HG02938 (cell line): Measurements from ENCODE around the gene ARHGAP44.

Experiments used
- ATAC-seq: cut with Tn5 transposase; IDR thresholded peaks from one replicate; pipeline ENCODE4 v1.9.1; 2021; ENCODE audit warnings: mild to moderate bottlenecking, moderate library complexity; ENCODE audit not compliant: unreplicated experiment

Gene ARHGAP44, protein sequence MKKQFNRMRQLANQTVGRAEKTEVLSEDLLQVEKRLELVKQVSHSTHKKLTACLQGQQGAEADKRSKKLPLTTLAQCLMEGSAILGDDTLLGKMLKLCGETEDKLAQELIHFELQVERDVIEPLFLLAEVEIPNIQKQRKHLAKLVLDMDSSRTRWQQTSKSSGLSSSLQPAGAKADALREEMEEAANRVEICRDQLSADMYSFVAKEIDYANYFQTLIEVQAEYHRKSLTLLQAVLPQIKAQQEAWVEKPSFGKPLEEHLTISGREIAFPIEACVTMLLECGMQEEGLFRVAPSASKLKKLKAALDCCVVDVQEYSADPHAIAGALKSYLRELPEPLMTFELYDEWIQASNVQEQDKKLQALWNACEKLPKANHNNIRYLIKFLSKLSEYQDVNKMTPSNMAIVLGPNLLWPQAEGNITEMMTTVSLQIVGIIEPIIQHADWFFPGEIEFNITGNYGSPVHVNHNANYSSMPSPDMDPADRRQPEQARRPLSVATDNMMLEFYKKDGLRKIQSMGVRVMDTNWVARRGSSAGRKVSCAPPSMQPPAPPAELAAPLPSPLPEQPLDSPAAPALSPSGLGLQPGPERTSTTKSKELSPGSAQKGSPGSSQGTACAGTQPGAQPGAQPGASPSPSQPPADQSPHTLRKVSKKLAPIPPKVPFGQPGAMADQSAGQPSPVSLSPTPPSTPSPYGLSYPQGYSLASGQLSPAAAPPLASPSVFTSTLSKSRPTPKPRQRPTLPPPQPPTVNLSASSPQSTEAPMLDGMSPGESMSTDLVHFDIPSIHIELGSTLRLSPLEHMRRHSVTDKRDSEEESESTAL

DNA sequence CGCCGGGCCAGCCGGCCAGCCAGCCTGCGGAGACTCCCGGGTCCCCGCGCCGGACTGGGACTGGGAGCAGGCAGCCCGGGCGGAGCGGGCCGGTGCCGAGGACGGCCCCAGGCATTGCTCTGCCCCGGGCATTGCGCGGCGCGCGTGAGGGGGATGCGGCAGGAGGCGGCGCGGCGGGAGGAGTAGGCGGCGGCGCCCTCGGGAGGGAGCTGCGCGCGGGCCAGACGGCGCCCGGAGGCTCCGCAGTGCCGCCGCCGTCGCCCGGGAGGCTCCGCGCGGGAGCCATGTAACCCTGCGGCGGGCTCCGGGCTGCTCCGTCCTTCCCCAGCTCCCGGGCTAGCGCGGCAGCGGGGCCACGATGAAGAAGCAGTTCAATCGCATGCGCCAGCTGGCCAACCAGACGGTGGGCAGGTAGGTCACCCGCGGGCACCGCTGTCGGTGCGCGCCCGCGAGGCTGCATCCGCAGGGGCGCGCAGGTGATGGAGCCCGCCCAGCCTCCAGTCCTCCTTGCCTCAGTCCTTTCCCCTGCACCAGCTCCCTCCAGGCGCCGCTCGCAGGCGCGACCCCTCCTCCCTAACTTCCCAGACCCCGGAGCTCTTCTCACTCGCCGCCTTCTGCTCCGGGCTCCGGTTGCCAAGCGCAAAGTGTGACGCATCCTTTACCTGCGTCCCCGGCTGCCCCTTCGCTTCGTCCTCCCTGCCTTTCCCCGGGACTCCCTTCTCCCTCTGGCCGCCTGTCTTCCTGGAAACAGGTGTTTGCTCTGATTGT is at the start of gene ARHGAP44:
Gene ARHGAP44 (plus strand): TSS at position 18 of the 768 bp plus-strand sequence. CDS start 341 bp downstream, at position 359.
- ATAC-seq: peak; percentile 76

DNA sequence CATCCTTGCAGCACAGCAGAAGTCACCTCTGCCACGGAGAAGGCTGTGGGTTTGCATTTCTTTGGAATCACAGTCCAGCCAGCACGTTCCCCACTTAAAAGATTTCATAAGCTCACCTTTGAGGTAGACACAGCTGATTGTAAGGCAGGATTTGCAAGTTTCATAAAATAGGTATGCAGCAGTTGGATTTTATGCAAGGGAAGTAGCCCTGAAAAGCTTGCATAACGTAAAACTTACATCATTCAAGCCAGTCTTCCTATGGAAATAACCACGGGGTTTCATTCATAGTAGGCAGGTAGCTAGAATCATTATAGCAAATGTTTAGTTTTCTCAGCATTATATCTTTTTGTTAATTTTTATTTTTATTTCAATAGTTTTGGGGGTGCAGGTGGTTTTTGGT is 49.8 kb upstream of the ARHGAP44 start:
- ATAC-seq: no peak

DNA sequence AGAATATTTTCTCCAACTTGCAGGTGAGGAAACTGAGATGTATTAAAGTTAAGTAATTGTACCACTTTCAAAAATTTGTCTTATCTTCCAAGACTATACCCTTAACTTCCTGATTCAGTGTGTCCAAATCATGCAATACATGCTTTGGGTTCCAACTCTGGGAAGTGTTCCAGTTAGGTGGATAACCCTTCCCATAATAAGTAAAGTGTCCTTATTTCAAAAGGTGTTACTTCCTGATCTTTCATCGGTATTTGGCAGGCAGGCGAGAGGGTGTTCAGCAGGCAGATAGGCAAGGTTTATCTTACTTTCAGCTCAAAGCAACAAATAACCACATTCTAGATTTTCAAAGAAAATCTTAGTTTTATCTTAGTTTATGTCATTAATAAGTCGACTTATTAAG is 46.3 kb upstream of the ARHGAP44 start:
- ATAC-seq: no peak

DNA sequence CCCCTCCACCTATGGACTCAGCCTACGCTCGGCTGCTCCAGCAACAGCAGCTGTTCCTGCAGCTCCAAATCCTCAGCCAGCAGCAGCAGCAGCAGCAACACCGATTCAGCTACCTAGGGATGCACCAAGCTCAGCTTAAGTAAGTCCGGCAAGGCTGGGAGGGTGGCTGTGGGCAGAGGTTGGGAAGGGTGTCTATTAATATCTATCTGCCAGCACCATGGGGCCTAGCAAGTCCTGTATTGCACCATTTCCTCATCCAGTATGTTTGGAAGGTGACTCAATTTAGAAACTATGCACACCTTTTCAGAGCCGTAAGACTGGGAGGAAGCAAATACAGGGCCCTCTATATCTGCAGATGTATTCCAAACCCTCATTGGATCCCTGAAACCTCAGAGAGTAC is 45.0 kb upstream of the ARHGAP44 start:
- ATAC-seq: no peak

DNA sequence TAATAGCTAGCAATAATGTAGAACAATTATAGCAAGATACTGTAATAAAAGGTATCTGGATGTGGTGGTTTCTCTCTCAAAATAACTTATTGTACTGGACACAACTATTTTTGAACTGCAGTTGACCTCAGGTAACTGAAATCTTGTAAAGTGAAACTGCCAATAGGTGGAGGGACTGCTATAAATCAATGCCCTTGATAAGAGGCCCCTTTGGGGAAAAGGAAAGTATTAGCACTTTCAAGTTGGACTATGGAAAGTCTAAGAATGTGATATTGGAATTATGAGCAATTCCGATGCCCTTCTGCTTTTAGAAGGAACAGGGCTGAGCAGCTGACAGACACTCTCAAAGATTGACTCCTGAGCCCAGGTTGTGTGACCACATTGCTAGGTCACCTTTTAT is 44.5 kb upstream of the ARHGAP44 start:
- no peak for ATAC-seq

DNA sequence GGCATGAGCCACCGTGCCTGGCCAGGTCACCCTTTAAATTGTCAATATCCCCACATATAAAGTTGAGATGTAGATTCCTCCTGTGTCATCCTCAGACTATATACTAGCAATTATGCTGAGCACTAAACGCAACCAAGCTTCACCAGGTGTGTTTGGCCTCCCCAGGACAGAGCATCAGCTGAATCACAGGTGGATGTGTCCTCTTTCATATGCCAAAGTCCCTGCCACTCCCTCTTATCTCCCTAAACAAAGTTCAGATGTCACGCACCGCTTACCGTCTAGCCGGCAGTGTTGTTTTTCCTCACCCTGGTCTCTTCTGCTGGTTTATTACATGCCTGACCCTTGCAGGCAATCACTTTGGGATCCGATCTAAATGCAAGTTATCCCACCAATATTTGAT is 43.8 kb upstream of the ARHGAP44 start:
- ATAC-seq: no peak

DNA sequence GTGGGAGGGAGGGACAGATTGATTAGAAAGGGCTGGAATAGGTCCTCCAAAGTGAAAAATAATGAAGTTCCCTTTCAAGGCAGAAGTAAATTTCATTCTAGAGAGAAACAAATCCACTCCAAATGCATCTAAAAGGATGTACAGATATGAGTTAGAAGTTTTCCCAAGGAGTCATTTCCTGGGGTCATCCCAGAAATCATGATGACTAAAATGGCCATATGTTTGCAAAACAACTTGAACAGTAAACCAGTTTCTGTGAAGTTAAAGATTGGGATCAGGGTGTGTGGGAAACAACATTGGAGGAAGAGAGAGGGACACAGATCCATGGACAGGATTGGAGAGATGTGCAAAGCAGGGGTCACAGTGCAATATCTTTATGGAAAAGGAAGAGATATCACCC is 32.5 kb upstream of the ARHGAP44 start:
- no peak for ATAC-seq

DNA sequence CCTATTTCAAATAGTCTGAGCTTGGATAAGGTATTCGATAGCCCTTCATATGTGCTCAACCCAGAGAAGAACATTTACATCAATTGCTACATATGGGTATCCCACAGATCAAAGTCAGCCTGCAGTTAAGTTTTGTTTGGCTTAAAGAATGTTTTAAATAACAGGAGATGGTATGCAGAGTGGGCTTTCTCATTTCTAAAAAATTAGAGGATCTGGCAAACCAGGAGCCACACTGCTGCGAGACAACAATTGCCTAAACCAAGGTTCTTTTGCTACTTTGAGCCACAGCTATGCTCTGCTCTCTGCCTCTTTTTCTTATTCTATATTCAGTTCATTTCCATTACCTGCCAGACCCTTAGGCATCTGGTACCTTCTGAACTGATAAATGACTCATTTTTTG is 30.2 kb upstream of the ARHGAP44 start:
- ATAC-seq: no peak

DNA sequence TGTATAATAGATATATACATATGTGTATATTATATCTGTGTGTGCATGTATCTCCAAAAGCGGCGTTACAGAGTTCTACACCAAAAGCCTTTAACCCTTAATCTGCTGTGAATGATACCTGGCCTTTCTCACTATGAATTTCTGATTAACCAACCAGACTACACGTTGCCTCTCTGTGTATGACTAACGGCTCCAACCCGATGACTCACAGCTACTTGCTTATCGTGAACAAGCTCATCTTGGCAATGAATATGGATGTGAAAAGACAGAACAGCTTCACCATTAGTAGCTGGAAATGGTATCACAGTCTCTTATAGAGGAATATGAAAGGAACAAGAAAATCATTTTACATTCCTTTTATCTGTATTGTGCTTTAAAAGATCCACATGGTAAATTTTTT is 23.8 kb upstream of the ARHGAP44 start:
- ATAC-seq: no peak

DNA sequence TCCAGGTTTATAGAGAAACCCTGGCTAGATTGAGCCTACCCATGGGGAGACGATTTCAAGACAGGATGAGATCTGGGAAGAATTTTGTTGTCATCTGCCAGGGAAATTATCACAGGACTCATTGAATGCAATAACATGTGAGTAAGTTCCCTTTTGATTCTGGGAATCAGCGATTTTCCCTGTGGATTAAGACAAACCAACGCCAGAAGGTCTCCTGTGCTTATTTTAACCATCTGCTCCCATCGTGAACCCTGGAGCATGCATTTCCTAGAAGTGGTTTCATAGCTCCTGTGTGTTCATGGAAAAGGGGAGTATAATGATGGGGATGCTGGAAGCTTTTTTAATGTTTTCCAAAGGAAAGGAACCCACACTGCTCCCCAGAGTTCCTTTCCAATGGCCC is 21.0 kb upstream of the ARHGAP44 start:
- ATAC-seq: no peak

DNA sequence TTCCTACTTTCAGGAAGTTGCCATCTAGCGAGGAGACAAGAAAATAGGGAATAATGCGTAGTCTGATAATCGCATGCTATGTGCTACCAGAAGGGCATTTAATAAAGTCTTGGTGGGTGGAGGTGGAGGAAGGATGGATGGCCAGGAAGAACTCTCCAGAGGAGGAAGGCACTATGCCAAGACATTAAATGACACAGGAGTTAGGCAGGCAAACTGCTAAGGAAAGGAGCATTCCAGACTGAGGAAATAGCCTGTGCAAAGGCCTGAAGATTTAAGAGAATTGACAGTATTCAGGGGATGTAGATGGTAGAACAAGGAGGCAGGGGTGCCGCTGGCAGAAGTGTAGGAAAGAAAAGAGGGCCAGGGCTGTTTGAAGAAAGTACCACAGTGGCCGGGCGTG is 19.3 kb upstream of the ARHGAP44 start:
- ATAC-seq: no peak

DNA sequence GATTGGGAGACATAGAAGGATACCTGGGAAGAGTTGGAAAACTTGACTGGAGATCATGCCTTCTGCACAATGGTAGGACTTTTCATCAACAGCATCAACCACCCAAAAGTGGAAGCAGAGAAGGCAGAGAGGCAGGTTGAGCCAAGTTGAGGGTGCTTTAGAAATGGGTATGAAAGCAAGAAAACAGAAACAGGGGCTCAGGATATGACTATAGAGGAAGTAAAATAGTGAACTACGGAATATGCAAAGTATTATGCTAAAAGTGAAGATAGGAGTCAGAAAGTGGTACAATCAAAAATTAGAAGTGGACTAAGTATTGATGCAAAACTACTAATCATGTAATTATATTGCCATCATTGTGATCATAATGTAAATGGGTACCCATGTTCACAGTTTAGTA is 16.1 kb upstream of the ARHGAP44 start:
- peak; percentile 72 for ATAC-seq

DNA sequence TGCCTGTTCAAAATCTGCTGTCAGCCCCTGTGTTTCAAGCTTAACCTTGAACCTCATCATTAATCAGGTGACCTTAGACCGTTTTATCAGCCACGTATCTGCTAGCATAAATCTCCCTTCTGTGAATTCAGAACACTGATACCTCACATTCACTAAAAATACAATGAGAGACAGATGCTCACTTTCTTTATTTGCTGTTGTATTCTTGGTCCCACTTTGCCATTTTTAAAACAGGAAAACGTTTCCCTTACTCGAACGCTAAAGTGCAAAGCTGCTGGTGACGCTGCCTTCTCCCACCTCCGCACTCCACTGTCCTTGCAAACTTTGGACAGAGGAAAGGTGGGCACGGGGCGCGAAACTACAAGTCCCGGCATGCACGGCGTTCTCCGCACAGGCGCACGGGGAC is 220 bp upstream of the ARHGAP44 start:
- peak; percentile 85 for ATAC-seq

DNA sequence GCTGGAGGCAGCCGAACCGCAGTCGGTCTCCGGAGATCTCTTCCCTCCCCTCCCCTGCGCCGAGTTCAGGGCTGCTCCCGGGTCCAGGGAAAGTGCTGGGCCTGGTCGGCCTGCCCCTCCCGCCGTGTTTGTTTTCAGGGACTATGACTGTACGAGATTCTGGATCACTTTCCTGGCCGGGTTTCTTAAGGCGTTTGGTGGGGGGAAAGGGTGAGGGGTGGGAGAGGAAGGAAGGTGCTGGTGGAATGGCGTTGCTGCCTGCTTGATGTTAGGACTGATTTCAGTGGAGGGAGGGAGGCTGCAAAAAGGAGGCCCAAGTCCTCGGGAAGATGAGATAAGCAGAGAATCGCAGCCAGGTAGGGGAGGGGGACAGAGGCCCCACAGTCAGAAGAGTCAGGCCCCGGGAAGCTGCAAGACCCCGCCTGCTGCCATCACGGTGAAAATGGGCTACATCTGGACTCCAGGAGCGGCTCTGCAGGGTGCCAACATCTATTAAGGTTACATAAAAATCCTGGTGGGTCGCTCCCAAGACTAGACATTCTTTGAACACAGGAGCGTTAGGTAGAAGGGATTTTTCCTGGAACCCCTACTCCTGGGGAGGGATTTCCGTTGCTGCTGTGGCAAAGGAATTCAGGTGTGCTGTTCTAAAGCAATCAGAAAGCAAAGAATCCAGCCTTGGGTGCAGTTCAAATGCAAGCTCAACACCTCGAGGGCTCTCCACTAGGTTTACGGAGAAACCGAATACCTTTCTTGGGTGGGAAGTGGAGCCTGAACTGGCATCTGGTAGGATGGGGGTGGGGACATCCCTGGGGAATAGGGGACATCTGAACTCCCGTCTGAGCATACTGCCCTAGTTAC is 1.2 kb downstream of the ARHGAP44 start:
- ATAC-seq: no peak

DNA sequence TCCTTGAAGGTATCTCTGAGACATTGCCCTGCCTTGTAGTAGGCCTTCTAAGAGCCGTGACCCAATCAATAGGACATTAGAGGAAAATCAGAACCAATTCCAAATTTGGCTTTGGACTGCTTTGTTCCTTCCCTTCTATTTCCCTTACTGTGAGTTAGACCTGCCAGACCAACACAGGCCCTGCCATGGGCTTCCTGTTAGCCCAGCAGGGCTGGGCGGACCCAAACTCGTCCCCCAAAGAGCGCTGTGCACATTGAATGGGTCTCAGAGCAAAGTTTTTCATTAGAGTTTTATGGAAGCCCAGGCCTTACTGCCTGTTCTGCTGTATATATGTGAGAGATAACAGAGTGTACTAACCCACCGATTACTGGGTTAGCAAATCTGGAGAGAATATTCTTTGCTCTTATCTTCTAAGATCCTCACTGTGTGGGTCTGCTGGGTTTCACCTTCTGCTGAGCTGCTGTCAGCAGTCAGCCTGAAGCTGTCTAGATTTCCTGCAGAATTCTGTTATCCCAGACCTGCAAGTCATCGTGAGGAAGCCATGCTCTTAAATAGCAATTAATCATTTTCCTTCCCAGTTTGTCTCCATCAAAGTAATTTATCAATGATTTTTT is 5.7 kb downstream of the ARHGAP44 start:
- ATAC-seq: no peak

DNA sequence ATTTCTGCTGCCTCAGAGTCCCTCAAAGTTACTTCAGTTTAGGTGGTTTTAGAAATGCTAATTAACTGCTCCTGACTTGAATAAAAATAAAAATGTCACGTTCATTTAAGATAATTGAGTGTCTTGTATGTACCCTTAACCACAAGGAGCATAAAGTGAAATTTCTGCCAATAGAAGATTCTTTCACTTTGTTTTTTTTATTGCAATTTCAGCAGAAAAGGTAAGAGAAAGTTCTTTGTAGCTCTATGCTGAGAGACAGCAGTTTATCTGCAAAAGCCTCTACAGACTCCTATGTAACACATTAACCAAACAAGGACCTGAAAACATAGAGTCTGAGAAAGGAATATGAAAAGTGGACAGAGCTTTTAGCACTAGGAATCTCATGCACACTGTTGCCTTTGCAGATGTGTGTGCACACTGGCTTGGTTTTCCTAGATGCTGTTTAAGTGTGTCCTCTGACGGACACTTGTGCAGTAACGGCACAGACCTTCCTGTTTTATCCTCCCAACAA is 11.6 kb downstream of the ARHGAP44 start:
- no peak for ATAC-seq

DNA sequence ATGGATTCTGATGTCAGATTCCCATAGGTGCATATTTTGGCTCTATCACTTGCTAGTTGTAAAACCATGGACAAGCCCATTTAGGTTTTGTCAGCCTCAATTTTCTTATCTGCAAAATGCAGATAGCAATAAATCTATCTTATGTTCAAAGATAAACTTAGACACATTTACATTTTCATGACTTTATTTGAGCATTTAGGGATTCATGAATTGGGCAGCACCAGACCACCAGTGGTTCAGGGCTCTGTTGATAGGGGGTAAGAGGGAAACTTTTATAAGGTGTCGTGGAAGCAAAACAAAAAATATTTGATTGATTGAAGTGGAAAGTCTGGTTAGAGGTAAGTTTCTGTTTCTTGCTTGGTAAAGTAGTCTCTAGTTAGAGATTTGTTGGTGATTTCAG is 17.3 kb downstream of the ARHGAP44 start:
- no peak for ATAC-seq

DNA sequence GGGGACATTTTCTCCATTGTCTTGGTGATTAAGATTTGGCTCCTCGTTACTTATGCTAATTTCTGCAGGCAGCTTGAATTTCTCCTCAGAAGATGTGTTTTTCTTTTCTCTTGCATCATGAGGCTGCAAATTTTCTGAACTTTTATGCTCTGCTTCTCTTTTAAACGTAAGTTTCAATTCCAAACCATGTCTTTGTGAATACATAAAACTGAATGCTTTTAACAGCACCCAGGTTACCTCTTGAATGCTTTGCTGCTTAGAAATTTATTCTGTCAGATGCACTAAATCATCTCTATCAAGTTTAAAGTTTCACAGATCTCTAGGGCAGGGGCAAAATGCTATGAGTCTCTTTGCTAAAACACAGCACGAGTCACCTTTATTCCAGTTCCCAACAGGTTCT is 19.4 kb downstream of the ARHGAP44 start:
- ATAC-seq: no peak

DNA sequence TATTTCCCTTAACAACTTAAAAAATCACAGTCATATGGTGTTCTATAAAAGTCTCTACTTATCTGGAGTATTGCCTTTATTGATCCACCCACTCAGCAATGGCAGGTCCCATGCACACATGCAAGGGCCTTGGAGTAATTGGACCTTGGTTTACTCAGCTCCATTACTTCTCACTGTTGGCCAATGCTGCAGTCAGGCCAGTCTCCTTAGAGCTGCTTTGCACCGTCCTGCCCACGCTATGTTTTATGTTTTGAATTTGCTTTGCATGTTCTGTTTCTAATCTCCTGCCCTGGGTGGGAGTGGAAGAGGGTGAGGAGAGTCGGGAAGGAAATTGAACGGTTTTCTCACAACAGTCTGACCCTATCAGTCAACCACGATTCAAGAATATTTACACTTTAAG is 23.6 kb downstream of the ARHGAP44 start:
- no peak for ATAC-seq

DNA sequence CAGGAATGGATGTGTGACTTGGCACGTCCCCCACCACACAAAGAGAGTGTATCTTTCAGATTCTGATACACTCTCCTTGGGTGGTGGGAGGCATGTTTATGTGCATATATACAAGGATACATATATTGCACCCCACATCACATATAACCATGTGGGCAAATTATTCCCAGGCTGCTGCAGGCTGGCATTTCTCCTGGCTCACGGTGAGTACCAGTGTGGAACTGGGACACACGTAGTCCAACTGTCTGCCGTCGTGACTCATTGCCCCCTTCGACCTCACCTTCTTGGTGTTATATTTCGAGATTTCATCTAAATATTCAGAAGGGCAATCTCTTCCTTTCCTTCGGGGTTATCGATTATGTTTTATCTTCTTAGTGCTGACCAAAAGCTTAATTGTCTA is 24.4 kb downstream of the ARHGAP44 start:
- ATAC-seq: no peak
